Neural progenitor cell (in vitro differentiated cells): ENCODE data around the gene NIFK. TPM values are rescaled to one million over a fixed set of nuclear protein-coding genes. Genes with fewer than 3 reads are reported as not detected.
"Not testable (repeated sequence)": the region's sequence is repeated elsewhere in the genome, so short reads cannot be mapped to it uniquely, and the experiment has no call there.

Experiments
- DNase-seq: peaks from one replicate; pipeline ENCODE4 v3.0.0-alpha.2; 2016; ENCODE audit warnings: low spot score
- H2AFZ ChIP-seq: fragments of 200-600 bp; sonication (generic); replicated peaks from 2 replicates; pipeline ENCODE4 v1.6.1; 2016; ENCODE audit warnings: antibody characterized with exemption
- H3F3A ChIP-seq: fragments of 200-600 bp; sonication (generic); 2 replicates; pipeline ENCODE4 v1.6.1; 2016; ENCODE audit warnings: antibody characterized with exemption, low read depth
- H3K27ac ChIP-seq: fragments of 200-600 bp; sonication (generic); 2 replicates; pipeline ENCODE4 v1.5.1; 2016; ENCODE audit warnings: mild to moderate bottlenecking
- H3K27me3 ChIP-seq: fragments of 200-600 bp; sonication (generic); 2 replicates; pipeline ENCODE4 v1.6.1; 2016; ENCODE audit warnings: mild to moderate bottlenecking, moderate library complexity
- H3K36me3 ChIP-seq: fragments of 200-600 bp; sonication (generic); 2 replicates; pipeline ENCODE4 v1.5.1; 2016
- H3K4me1 ChIP-seq: fragments of 200-600 bp; sonication (generic); 2 replicates; pipeline ENCODE4 v1.6.1; 2016; ENCODE audit warnings: mixed run types
- H3K4me2 ChIP-seq: fragments of 200-600 bp; sonication (generic); 2 replicates; pipeline ENCODE4 v1.6.1; 2016
- H3K4me3 ChIP-seq: fragments of 200-600 bp; sonication (generic); 2 replicates; pipeline ENCODE4 v1.5.1; 2016
- H3K79me2 ChIP-seq: fragments of 200-600 bp; sonication (generic); 2 replicates; pipeline ENCODE4 v1.6.1; 2016; ENCODE audit warnings: low read depth
- H3K9ac ChIP-seq: fragments of 200-600 bp; sonication (generic); 2 replicates; pipeline ENCODE4 v1.6.1; 2016
- H3K9me3 ChIP-seq: fragments of 200-600 bp; sonication (generic); 2 replicates; pipeline ENCODE4 v1.5.1; 2016; ENCODE audit warnings: low read depth
- H4K20me1 ChIP-seq: fragments of 200-600 bp; sonication (generic); 2 replicates; pipeline ENCODE4 v1.6.1; 2016; ENCODE audit warnings: low read depth
- H3K27ac Mint-ChIP-seq: 3 replicates; pipeline ENCODE4 v1.8.0; 2021; ENCODE audit warnings: mixed read lengths
- H3K27me3 Mint-ChIP-seq: 2 replicates; pipeline ENCODE4 v1.8.0; 2022; ENCODE audit warnings: low read depth, mild to moderate bottlenecking, inconsistent platforms, moderate library complexity, mixed read lengths; ENCODE audit not compliant: insufficient read depth
- H3K36me3 Mint-ChIP-seq: 3 replicates; pipeline ENCODE4 v1.8.0; 2021; ENCODE audit warnings: mixed read lengths
- H3K4me1 Mint-ChIP-seq: 3 replicates; pipeline ENCODE4 v1.8.0; 2021; ENCODE audit warnings: mixed read lengths
- H3K4me3 Mint-ChIP-seq: 3 replicates; pipeline ENCODE4 v1.8.0; 2021; ENCODE audit warnings: mild to moderate bottlenecking, moderate library complexity, mixed read lengths
- H3K9me3 Mint-ChIP-seq: 3 replicates; pipeline ENCODE4 v1.8.0; 2020; ENCODE audit warnings: mixed read lengths
- CTCF ChIP-seq: fragments of 200-600 bp; sonication (generic); IDR thresholded peaks from 2 replicates; pipeline ENCODE4 v1.5.1; 2017; ENCODE audit warnings: antibody characterized with exemption, mild to moderate bottlenecking
- EZH2 ChIP-seq: fragments of 200-600 bp; sonication (generic); IDR thresholded peaks from 2 replicates; pipeline ENCODE4 v1.6.1; 2017; ENCODE audit warnings: antibody characterized with exemption, mild to moderate bottlenecking, moderate library complexity
- EZH2phosphoT487 ChIP-seq: fragments of 200-600 bp; sonication (generic); IDR thresholded peaks from 2 replicates; pipeline ENCODE4 v1.6.1; 2017; ENCODE audit warnings: antibody characterized with exemption
- total RNA-seq: library from RNA; depleted of rRNA; stranded (reverse); fragments of >200 nt; gene quantifications from 2 replicates; pipeline ENCODE4 v1.2.3, GENCODE V29; 2015; ENCODE audit warnings: low replicate concordance

Gene NIFK
- total RNA-seq, 1 donor from 2014 or later: 126 TPM

DNA sequence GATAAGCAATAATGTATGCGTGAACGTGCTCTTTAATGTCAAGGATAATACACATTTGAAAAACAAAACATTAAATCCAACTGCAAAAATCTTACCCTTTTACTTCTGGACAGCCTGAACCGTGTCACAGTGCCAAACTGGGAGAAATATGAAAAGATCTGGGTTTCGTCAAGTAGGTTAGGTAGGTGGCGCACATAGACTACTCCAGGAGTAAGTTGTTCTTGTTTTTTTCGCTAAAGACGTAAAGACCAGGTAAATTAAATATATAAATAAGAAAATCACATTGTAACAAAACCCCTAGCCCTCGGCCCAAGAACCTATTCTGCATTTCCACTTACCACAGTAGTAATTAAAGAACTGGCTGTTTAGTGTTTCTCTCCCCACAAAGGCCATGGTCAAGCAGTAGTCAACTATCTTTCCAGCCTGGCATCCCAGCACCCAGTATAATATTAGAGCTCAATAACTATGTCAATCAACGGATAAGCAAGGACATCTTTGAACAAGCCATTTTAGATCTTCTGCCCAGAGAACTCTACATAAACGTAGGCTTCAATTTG, 1.1 kb downstream of the NIFK start:
- H3K27me3 Mint-ChIP-seq: peaks cover 7% of the 10 kb centered on the region
- H3K9me3 Mint-ChIP-seq: no peaks in the 10 kb centered on the region
- Histone ChIP-seq H3K27ac (no peak overlapping the region), H3K27me3 (no peaks in the 10 kb centered on the region), H3K79me2 (peaks cover 41% of the 10 kb centered on the region), H3K4me3 (peak overlapping the region; percentile 77), H4K20me1 (peaks cover 21% of the 10 kb centered on the region), H2AFZ (no peak overlapping the region), H3K36me3 (no peaks in the 10 kb centered on the region), H3F3A (peaks cover 10% of the 10 kb centered on the region), H3K9me3 (no peaks in the 10 kb centered on the region), H3K9ac (peak overlapping the region; percentile 67), H3K4me2 (peak overlapping the region; percentile 87), H3K4me1 (peaks cover 9% of the 10 kb centered on the region)
- no peak for DNase-seq
- no peak overlapping the region for H3K27ac Mint-ChIP-seq
- H3K4me3 Mint-ChIP-seq: peak overlapping the region; percentile 98
- peaks cover 19% of the 10 kb centered on the region for H3K36me3 Mint-ChIP-seq
- TF ChIP-seq EZH2 (no peak), EZH2phosphoT487 (no peak), CTCF (no peak)
- peaks cover 9% of the 10 kb centered on the region for H3K4me1 Mint-ChIP-seq

DNA sequence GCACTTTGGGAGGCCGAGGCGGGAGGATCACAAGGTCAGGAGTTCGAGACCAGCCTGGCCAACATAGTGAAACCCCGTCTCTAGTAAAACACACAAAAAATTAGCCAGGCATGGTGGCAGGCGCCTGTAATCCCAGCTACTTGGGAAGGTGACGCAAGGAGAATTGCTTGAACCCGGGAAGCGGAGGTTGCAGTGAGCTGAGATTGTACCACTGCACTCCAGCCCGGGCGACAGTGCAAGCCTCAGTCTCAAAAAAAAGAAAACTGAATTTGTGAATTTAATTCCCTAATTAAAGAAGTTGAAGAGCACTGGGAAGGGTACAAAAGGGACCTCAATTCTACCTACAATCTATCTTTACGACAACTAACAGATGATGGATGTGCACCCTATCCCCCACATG, 2.1 kb downstream of the NIFK start:
- not testable (repeated sequence) for DNase-seq, H3K9me3 Mint-ChIP-seq, H3K4me3 ChIP-seq, H3K9ac ChIP-seq, H3K27me3 Mint-ChIP-seq, H3K27ac Mint-ChIP-seq, H3K4me3 Mint-ChIP-seq, H3K4me1 ChIP-seq, H3K27ac ChIP-seq, H3K36me3 ChIP-seq, H3F3A ChIP-seq, H2AFZ ChIP-seq, H3K4me1 Mint-ChIP-seq, H3K27me3 ChIP-seq, H3K9me3 ChIP-seq
- H3K36me3 Mint-ChIP-seq: peaks cover 19% of the 10 kb centered on the region
- H3K4me2 ChIP-seq: peak overlapping the region; percentile 87
- peaks cover 21% of the 10 kb centered on the region for H4K20me1 ChIP-seq
- peaks cover 41% of the 10 kb centered on the region for H3K79me2 ChIP-seq

DNA sequence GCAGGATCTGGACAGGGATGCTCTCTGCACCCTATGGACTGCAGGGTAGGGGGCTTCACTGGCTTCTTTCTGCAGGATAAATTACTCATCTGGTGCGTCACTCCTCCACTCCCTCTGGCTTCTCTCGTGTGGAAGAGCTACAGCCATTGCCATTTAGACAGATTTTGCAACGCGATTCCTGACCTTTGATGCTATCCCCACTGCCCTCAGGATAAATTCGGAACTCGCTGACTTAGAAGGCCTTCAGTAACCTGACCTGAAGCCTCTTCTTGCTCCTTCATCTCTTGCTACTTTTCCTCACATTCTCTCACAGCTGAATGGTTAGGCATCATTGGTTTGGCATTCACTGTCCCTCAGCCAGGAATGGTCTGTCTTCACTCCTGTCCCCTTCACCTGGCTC, 5.3 kb downstream of the NIFK start:
- TF ChIP-seq EZH2phosphoT487 (no peak), CTCF (no peak), EZH2 (no peak)
- Histone ChIP-seq H3K9me3 (no peaks in the 10 kb centered on the region), H3K4me3 (no peak overlapping the region), H3K79me2 (peaks cover 38% of the 10 kb centered on the region), H4K20me1 (peaks cover 20% of the 10 kb centered on the region), H3K27ac (no peak overlapping the region), H2AFZ (no peak overlapping the region), H3K4me1 (peaks cover 9% of the 10 kb centered on the region), H3K27me3 (no peaks in the 10 kb centered on the region), H3K9ac (no peak overlapping the region), H3K36me3 (peaks cover 16% of the 10 kb centered on the region), H3F3A (peaks cover 7% of the 10 kb centered on the region), H3K4me2 (no peak overlapping the region)
- H3K4me1 Mint-ChIP-seq: peaks cover 7% of the 10 kb centered on the region
- peaks cover 2% of the 10 kb centered on the region for H3K27me3 Mint-ChIP-seq
- no peaks in the 10 kb centered on the region for H3K9me3 Mint-ChIP-seq
- no peak overlapping the region for H3K4me3 Mint-ChIP-seq
- DNase-seq: no peak
- no peak overlapping the region for H3K27ac Mint-ChIP-seq
- peaks cover 34% of the 10 kb centered on the region for H3K36me3 Mint-ChIP-seq

GRCh38 chr2:121727950-121728349, 8.7 kb downstream of the NIFK start:
- Histone ChIP-seq H3K9me3 (no peaks in the 10 kb centered on the region), H3K36me3 (peaks cover 16% of the 10 kb centered on the region), H3F3A (peaks cover 7% of the 10 kb centered on the region), H3K4me2 (no peak overlapping the region), H3K79me2 (peaks cover 4% of the 10 kb centered on the region), H2AFZ (no peak overlapping the region), H3K27ac (no peak overlapping the region), H3K4me3 (no peak overlapping the region), H3K4me1 (no peaks in the 10 kb centered on the region), H3K9ac (no peak overlapping the region), H4K20me1 (peaks cover 4% of the 10 kb centered on the region), H3K27me3 (no peaks in the 10 kb centered on the region)
- TF ChIP-seq CTCF (no peak), EZH2 (no peak), EZH2phosphoT487 (no peak)
- H3K27ac Mint-ChIP-seq: no peak overlapping the region
- H3K9me3 Mint-ChIP-seq: no peaks in the 10 kb centered on the region
- H3K4me3 Mint-ChIP-seq: no peak overlapping the region
- H3K27me3 Mint-ChIP-seq: peaks cover 2% of the 10 kb centered on the region
- H3K4me1 Mint-ChIP-seq: no peaks in the 10 kb centered on the region
- H3K36me3 Mint-ChIP-seq: peaks cover 35% of the 10 kb centered on the region
- DNase-seq: no peak
